SK-N-SH (cell line): ENCODE data around the gene SLC10A7. TPM values are rescaled to one million over a fixed set of nuclear protein-coding genes. Genes with fewer than 3 reads are reported as not detected.

Experiments used
- CTCF ChIA-PET: fragments of 300-600, 350-600 bp; formaldehyde crosslinking; extraction: SDS; loops from one replicate; lab custom pipeline; 2021; lab: Yijun Ruan, JAX
- POLR2A ChIA-PET: fragments of 350-600 bp; sonication (Branson Sonifier 250); formaldehyde crosslinking; extraction: SDS; loops from one replicate; lab custom pipeline; 2020; ENCODE audit warnings: antibody characterized with exemption, inconsistent platforms; lab: Yijun Ruan, JAX
- DNase-seq: peaks from one replicate; pipeline ENCODE4 v3.0.0; 2012
- H2AFZ ChIP-seq: fragments of 200-600 bp; sonication (generic); 2 replicates; pipeline ENCODE4 v1.8.1; 2016; ENCODE audit warnings: antibody characterized with exemption, mild to moderate bottlenecking, low read depth
- H3F3A ChIP-seq: fragments of 200-600 bp; sonication (generic); replicated peaks from 2 replicates; pipeline ENCODE3; 2016; ENCODE audit warnings: antibody characterized with exemption, mild to moderate bottlenecking; ENCODE audit not compliant: insufficient read depth
- H3K27ac ChIP-seq, 2 experiments: fragments of 200-500 bp in 1 of 2; fragments of 200-600 bp in 1 of 2; sonication (Bioruptor generic) in 1 of 2; sonication (generic), shearing (Covaris generic) in 1 of 2; 2 replicates each; pipeline versions ENCODE4 v1.5.1 to v1.6.1; 2014 to 2016; ENCODE audit warnings: low read depth in 2 of 2, inconsistent platforms in 1 of 2, low read length in 1 of 2, mild to moderate bottlenecking in 1 of 2, mixed read lengths in 1 of 2
- H3K27me3 ChIP-seq: fragments of 200-600 bp; sonication (generic), shearing (Covaris generic); 2 replicates; pipeline ENCODE4 v1.6.1; 2016; ENCODE audit warnings: mixed run types; ENCODE audit not compliant: insufficient read depth
- H3K36me3 ChIP-seq, 2 experiments: fragments of 200-500 bp in 1 of 2; fragments of 200-600 bp in 1 of 2; sonication (Bioruptor generic) in 1 of 2; sonication (generic) in 1 of 2; replicated peaks in 1 of 2; 2 replicates each; pipeline versions ENCODE3 to v1.5.1; 2014 to 2016; ENCODE audit warnings: low read length in 1 of 2, mild to moderate bottlenecking in 1 of 2; ENCODE audit not compliant: insufficient read depth in 2 of 2, control insufficient read depth in 1 of 2
- H3K4me1 ChIP-seq, 2 experiments: fragments of 200-500 bp in 1 of 2; fragments of 200-600 bp in 1 of 2; sonication (Bioruptor generic) in 1 of 2; sonication (generic), shearing (Covaris generic) in 1 of 2; 2 replicates each; pipeline versions ENCODE4 v1.5.1 to v1.6.1; 2014 to 2016; ENCODE audit warnings: low read depth in 1 of 2, low read length in 1 of 2, mixed run types in 1 of 2; ENCODE audit not compliant: insufficient read depth in 2 of 2, control insufficient read depth in 1 of 2
- H3K4me2 ChIP-seq: fragments of 200-600 bp; sonication (generic), shearing (Covaris generic); 2 replicates; pipeline ENCODE4 v1.6.1; 2017; ENCODE audit warnings: mixed run types
- H3K4me3 ChIP-seq, 2 experiments: fragments of 200-500 bp in 1 of 2; fragments of 200-600 bp in 1 of 2; sonication (Bioruptor generic) in 1 of 2; sonication (generic), shearing (Covaris generic) in 1 of 2; 2 replicates each; pipeline versions ENCODE4 v1.5.1 to v1.8.1; 2014 to 2016; ENCODE audit warnings: low read depth in 2 of 2, inconsistent platforms in 1 of 2, low read length in 1 of 2, mild to moderate bottlenecking in 1 of 2, mixed read lengths in 1 of 2, moderate library complexity in 1 of 2
- H3K79me2 ChIP-seq: fragments of 200-600 bp; sonication (generic); 2 replicates; pipeline ENCODE4 v1.8.1; 2017; ENCODE audit warnings: mild to moderate bottlenecking; ENCODE audit not compliant: insufficient read depth
- H3K9ac ChIP-seq: fragments of 200-600 bp; sonication (generic); 2 replicates; pipeline ENCODE4 v1.6.1; 2017; ENCODE audit warnings: mixed run types
- H3K9me2 ChIP-seq: fragments of 200-600 bp; sonication (generic); 2 replicates; pipeline ENCODE4 v1.6.1; 2017; ENCODE audit warnings: mixed run types
- H3K9me3 ChIP-seq: fragments of 200-600 bp; sonication (generic); 2 replicates; pipeline ENCODE4 v1.6.1; 2017; ENCODE audit warnings: mixed run types, mild to moderate bottlenecking, moderate library complexity
- H4K20me1 ChIP-seq: fragments of 200-600 bp; sonication (generic); 2 replicates; pipeline ENCODE4 v1.6.1; 2017; ENCODE audit warnings: mild to moderate bottlenecking, mixed run types; ENCODE audit not compliant: insufficient read depth
- CHD2 ChIP-seq: fragments of 150-350 bp; IDR thresholded peaks from 2 replicates; pipeline ENCODE4 v1.6.1; 2018; ENCODE audit warnings: low read length; ENCODE audit not compliant: partially characterized antibody
- ELF1 ChIP-seq: IDR thresholded peaks from 2 replicates; pipeline ENCODE4 v1.4.0; 2012
- FOXJ3 ChIP-seq: sonication (generic); formaldehyde crosslinking; IDR thresholded peaks from 2 replicates; pipeline ENCODE4 v1.5.1; 2020; ENCODE audit warnings: mild to moderate bottlenecking, missing genetic modification reagents
- GABPA ChIP-seq: IDR thresholded peaks from 2 replicates; pipeline ENCODE4 v1.4.0; 2012; ENCODE audit warnings: low read depth, mild to moderate bottlenecking
- GATA2 ChIP-seq: sonication (generic); formaldehyde crosslinking; IDR thresholded peaks from 2 replicates; pipeline ENCODE4 v1.5.0; 2020; ENCODE audit warnings: mild to moderate bottlenecking, missing genetic modification reagents
- MXI1 ChIP-seq: IDR thresholded peaks from 2 replicates; pipeline ENCODE4 v1.6.1; 2012; ENCODE audit warnings: mild to moderate bottlenecking, low read depth, low read length, improper control_type of control experiment
- NFIC ChIP-seq: IDR thresholded peaks from 2 replicates; pipeline ENCODE4 v1.4.0; 2012; ENCODE audit warnings: borderline replicate concordance
- NRF1 ChIP-seq: IDR thresholded peaks from 2 replicates; pipeline ENCODE4 v1.6.1; 2012; ENCODE audit warnings: low read depth, mild to moderate bottlenecking, low read length
- RAD21 ChIP-seq: IDR thresholded peaks from 2 replicates; pipeline ENCODE4 v1.6.1; 2012; ENCODE audit warnings: mild to moderate bottlenecking, low read length
- RCOR1 ChIP-seq: fragments of 150-350 bp; IDR thresholded peaks from 2 replicates; pipeline ENCODE4 v1.6.1; 2017; ENCODE audit warnings: antibody characterized with exemption, low read length
- RXRA ChIP-seq: IDR thresholded peaks from 2 replicates; pipeline ENCODE4 v1.4.0; 2012; ENCODE audit warnings: low read depth, mild to moderate bottlenecking, borderline replicate concordance
- TEAD4 ChIP-seq: IDR thresholded peaks from 2 replicates; pipeline ENCODE4 v1.4.0; 2012; ENCODE audit warnings: mild to moderate bottlenecking, borderline replicate concordance; ENCODE audit not compliant: insufficient read depth
- polyA plus RNA-seq, 3 experiments: library from polyadenylated mRNA; depleted of rRNA; stranded (reverse); fragments of >200 nt; gene quantifications; 2 replicates each; pipeline ENCODE4 v1.2.3, GENCODE V29; 2012
- TF ChIP-seq, protein P1 (sequence below): IDR thresholded peaks from 2 replicates; pipeline ENCODE4; 2012
- TF ChIP-seq, protein P2 (sequence below): fragments of 200-600 bp; sonication (generic); IDR thresholded peaks from 2 replicates; pipeline ENCODE4 v1.6.1; 2017; ENCODE audit warnings: antibody characterized with exemption, mild to moderate bottlenecking, moderate library complexity
- TF ChIP-seq, protein P3 (sequence below): IDR thresholded peaks from 2 replicates; pipeline ENCODE4 v1.4.0; 2012; ENCODE audit warnings: low read depth
- TF ChIP-seq, protein P4 (sequence below): IDR thresholded peaks from 2 replicates; pipeline ENCODE4 v1.6.1; 2012; ENCODE audit warnings: mild to moderate bottlenecking, low read depth, low read length, moderate library complexity
- TF ChIP-seq, protein P5 (sequence below): fragments of 150-350 bp; IDR thresholded peaks from 2 replicates; pipeline ENCODE4 v1.6.1; 2016; ENCODE audit warnings: mild to moderate bottlenecking, low read depth, low read length

The SLC10A7 gene
- polyA plus RNA-seq, 1 of the 3 experiments (the other 2 are of a cell fraction), result 3.3 TPM

DNA sequence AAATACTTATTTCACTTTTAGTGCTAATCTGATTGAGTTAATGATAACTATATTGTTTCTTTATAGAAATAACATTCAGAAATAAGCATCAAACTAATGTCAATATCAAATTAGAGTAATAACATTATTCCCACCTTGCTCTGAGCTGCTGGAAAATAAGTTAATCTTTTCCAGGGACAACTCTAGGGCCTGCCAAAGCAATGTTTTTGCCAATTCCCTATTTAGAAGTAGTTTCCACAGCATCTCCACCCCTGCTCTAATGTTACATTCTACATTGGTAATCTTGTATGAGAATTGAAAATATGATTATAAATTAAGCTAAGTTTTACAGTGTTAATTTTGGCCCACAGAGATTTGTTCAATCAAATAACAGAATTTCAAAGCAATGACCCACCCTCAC is 239.1 kb downstream of the SLC10A7 start:
- TF ChIP-seq, protein P1, sequence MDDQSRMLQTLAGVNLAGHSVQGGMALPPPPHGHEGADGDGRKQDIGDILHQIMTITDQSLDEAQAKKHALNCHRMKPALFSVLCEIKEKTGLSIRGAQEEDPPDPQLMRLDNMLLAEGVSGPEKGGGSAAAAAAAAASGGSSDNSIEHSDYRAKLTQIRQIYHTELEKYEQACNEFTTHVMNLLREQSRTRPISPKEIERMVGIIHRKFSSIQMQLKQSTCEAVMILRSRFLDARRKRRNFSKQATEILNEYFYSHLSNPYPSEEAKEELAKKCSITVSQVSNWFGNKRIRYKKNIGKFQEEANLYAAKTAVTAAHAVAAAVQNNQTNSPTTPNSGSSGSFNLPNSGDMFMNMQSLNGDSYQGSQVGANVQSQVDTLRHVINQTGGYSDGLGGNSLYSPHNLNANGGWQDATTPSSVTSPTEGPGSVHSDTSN, result no peak
- TF ChIP-seq CHD2 (no peak), GABPA (no peak), RXRA (no peak), TEAD4 (no peak), NRF1 (no peak), ELF1 (no peak), RCOR1 (no peak), NFIC (no peak), GATA2 (no peak), FOXJ3 (CRISPR knock-in tag) (no peak), RAD21 (no peak), MXI1 (no peak)
- TF ChIP-seq, protein P2, sequence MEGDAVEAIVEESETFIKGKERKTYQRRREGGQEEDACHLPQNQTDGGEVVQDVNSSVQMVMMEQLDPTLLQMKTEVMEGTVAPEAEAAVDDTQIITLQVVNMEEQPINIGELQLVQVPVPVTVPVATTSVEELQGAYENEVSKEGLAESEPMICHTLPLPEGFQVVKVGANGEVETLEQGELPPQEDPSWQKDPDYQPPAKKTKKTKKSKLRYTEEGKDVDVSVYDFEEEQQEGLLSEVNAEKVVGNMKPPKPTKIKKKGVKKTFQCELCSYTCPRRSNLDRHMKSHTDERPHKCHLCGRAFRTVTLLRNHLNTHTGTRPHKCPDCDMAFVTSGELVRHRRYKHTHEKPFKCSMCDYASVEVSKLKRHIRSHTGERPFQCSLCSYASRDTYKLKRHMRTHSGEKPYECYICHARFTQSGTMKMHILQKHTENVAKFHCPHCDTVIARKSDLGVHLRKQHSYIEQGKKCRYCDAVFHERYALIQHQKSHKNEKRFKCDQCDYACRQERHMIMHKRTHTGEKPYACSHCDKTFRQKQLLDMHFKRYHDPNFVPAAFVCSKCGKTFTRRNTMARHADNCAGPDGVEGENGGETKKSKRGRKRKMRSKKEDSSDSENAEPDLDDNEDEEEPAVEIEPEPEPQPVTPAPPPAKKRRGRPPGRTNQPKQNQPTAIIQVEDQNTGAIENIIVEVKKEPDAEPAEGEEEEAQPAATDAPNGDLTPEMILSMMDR, result no peak
- TF ChIP-seq, protein P3, sequence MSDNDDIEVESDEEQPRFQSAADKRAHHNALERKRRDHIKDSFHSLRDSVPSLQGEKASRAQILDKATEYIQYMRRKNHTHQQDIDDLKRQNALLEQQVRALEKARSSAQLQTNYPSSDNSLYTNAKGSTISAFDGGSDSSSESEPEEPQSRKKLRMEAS, result no peak
- TF ChIP-seq, protein P4, sequence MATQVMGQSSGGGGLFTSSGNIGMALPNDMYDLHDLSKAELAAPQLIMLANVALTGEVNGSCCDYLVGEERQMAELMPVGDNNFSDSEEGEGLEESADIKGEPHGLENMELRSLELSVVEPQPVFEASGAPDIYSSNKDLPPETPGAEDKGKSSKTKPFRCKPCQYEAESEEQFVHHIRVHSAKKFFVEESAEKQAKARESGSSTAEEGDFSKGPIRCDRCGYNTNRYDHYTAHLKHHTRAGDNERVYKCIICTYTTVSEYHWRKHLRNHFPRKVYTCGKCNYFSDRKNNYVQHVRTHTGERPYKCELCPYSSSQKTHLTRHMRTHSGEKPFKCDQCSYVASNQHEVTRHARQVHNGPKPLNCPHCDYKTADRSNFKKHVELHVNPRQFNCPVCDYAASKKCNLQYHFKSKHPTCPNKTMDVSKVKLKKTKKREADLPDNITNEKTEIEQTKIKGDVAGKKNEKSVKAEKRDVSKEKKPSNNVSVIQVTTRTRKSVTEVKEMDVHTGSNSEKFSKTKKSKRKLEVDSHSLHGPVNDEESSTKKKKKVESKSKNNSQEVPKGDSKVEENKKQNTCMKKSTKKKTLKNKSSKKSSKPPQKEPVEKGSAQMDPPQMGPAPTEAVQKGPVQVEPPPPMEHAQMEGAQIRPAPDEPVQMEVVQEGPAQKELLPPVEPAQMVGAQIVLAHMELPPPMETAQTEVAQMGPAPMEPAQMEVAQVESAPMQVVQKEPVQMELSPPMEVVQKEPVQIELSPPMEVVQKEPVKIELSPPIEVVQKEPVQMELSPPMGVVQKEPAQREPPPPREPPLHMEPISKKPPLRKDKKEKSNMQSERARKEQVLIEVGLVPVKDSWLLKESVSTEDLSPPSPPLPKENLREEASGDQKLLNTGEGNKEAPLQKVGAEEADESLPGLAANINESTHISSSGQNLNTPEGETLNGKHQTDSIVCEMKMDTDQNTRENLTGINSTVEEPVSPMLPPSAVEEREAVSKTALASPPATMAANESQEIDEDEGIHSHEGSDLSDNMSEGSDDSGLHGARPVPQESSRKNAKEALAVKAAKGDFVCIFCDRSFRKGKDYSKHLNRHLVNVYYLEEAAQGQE, result no peak
- TF ChIP-seq, protein P5, sequence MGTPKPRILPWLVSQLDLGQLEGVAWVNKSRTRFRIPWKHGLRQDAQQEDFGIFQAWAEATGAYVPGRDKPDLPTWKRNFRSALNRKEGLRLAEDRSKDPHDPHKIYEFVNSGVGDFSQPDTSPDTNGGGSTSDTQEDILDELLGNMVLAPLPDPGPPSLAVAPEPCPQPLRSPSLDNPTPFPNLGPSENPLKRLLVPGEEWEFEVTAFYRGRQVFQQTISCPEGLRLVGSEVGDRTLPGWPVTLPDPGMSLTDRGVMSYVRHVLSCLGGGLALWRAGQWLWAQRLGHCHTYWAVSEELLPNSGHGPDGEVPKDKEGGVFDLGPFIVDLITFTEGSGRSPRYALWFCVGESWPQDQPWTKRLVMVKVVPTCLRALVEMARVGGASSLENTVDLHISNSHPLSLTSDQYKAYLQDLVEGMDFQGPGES, result no peak
- TF ChIP-seq, all 33 proteins: peak for 0
- H3K27ac ChIP-seq, result no peak overlapping the region
- no peaks in the 10 kb centered on the region; a peak in 1 of 4 replicates for H3K4me1 ChIP-seq
- ChIA-PET CTCF (interaction anchor here (1.1 kb wide), 1 partner anchor 39 kb away, joined by 3 read pairs; no protein-coding TSS in a partner anchor), POLR2A (no interaction called here)
- no peak for DNase-seq
- no peaks in the 10 kb centered on the region for H3K27me3 ChIP-seq
- no peak overlapping the region for H3K4me3 ChIP-seq
- no peaks in the 10 kb centered on the region for H3K9me3 ChIP-seq
- no peaks in the 10 kb centered on the region for H3K36me3 ChIP-seq
- no peaks in the 10 kb centered on the region for H3K79me2 ChIP-seq
- no peak overlapping the region for H3K9ac ChIP-seq
- no peak overlapping the region for H3K4me2 ChIP-seq
- peaks cover 3% of the 10 kb centered on the region for H3F3A ChIP-seq
- no peak overlapping the region for H2AFZ ChIP-seq
- no peaks in the 10 kb centered on the region for H4K20me1 ChIP-seq
- no peaks in the 10 kb centered on the region for H3K9me2 ChIP-seq
